ENCODE measurements around the gene PKN3.

Gene PKN3

DNA sequence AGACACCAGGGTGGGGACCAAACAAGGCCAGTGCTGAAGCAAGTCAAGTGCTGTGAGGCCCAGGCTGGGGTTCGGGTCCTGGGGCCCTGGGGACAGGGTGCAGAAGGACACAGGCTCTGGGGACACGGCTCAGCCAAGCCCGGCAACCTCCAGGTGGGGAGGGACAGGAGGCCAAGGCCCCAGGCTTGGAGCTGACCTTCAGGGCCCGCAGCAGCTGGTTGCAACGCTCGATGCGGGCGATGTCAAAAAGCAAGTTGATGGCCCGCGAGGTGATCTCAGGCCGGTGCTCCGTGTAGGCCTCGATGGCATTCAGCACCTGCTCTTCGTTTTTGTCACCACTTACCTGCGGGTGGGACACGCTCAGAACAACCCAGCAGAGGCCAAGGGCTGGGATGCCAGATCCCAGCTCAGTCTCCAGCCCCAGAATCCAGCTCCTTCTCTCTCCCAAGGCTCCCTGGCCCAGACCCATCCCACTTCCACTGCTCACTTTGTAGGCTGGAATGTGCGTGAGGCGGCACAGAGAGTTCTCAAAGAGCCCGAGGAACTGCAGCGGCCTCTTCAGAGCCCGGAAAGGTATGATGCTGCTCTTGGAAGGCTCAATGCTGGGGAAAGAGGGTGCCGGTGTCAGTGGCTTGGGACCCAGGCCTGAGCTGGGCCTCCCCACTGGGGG is 48.8 kb downstream of the PKN3 start:
- FAIRE-seq, result no peak

DNA sequence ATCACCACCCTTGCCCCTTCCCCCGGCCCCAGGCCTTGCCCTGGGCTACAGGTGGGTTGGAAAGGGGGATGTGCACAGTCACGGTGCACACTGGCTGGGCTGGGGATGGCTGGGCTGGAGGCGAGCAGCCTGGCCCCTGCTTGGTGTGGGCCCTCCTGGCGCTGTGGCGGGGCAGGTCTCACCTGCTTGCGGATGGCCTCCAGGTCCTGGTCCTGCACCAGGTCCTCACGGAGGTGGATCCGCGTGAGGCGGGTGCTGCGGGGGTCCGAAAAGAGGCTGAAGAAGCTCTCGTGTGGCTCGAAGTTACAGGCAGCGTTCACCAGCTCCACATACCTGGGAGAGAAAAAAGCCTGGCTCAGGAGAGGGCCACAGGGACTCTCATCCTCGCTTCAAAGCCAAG is 51.3 kb downstream of the PKN3 start:
- FAIRE-seq, result no peak

DNA sequence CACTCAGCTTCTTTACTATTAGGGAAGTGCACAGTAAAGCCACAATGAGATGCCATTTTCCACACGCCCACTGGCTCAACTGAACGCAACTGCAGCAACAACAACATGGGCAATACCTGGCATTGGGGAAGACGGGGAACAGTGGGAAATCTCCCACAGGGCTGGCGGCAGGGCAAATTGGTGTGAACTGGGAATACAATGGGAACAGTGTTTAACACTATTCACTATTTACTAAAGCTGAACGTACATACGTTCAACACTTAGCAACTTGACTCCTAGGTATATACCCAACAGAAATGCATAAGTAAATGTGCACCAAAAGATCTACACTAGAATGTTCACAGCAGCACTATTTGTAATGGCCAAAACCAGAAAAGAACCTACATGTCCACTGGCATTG is 55.3 kb downstream of the PKN3 start:
- FAIRE-seq, result no peak

DNA sequence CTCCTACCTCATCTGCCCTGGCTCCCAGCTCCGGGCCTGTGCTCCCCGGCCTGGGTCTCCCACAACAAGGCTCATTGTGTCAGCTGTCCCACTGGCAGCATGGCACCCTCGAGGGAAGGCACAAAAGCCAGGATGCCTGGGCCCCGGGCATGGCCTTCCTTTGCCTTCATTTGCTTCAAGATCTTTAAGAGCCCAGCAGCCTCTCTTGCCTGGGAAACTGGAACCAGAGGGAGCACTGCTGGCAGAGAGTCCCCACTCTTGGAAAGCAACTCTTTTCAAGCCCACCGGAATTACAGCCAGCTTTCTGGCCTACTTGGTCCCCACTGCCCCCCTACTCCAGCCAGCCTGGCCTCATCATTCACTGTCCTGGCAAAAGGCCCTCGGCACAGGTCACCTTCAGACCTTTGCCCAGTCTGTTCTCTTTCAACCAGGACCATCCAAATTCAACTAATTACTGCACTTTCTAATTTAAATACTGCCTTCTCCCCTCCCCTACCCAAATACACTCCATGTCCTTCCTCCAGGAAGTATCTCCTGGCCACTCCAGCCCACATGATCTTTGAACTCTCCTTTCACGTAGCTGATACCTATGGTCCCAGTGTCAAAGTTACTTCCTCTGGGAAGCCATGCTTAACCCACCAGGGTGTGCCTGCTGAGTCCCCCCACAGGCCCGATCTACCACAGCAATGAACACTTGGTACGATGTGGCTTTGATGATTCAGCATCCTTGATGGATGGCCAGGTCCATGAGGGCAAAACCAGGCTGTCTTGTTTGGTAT is 60.6 kb downstream of the PKN3 start:
- FAIRE-seq, result no peak

DNA sequence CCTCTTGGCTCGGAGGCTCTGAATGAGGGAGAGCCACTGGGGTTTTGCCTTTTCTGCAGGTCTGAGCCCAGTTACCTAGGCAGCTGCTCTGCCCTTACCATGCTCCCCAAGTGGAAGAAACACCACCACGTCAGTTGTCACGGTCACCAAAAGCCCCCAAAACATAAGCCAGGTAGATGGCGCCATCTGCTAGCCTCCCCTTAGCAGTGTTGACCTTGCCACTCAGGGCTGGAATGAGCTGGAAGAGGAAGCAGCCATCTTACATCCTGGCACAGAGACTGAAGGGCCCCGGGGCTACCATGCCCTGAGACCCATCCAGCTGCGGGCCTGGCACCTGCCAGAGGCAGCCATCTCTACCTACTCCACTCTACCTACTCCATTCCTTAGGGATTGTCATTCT is 62.1 kb downstream of the PKN3 start:
- FAIRE-seq, result no peak

DNA sequence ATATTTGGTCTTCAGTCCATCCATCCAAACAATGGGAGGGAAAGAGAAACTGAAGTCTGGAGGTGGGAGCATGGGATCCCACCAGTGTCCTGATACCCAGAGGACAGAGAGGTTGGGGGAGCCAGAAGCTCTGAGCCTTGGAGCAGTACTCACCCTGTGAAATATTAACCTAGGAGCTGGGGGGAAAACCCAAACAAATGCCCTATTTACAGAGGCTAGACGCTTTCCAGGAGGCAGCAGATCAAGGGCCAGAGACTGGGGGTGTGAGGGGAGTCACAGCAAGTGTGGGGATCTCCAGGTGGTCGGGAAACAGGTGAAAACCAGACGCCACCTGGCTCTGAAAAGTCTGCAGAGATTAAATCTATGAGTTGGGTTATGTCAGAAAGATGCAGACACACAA is 63.2 kb downstream of the PKN3 start:
- no peak for FAIRE-seq

DNA sequence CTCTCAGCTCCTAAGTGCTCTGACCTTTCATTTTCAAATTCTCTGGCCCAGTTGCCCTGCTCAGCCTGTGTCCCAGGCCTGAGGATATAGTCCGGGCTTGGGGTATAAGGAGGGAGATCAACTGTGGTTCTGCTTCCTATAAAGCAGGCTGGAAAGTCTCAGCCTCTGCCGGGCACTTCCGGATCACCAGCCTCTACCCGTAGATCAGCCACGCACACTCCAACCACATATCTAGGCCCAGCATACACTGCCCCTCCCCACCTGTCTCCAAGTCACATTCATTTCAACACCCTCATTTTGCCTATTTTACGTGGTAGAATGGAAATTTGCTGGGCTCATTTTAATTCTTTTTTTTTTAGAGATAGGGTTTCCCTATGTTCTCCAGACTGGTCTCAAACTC is 66.3 kb downstream of the PKN3 start:
- no peak for FAIRE-seq
